Measurements from ENCODE around the gene C1QTNF5. TPM values are rescaled to one million over a fixed set of nuclear protein-coding genes. Genes with fewer than 3 reads are reported as not detected.
A peak's percentile ranks its signal among the peaks of the same experiment; 100 is the strongest.

Gene C1QTNF5
- total and polyA plus RNA-seq, 4 donors: 1.9 to 6.4 (median 3.3) TPM

- no peak overlapping the region for H3K4me3 ChIP-seq (ENCODE audit: low read depth in 1 of 3, low read length in 3 of 3)
- peaks cover 0 to 8% (median 3%) of the 10 kb centered on the region in 4 donors for H3K27me3 ChIP-seq (ENCODE audit: control insufficient read depth in 4 of 4, insufficient read depth in 4 of 4, low read length in 3 of 4)
- no peak for DNase-seq (ENCODE audit: low spot score)
- peak overlapping the region; percentile 60 to 65 for H3K27ac ChIP-seq (ENCODE audit: low read depth in 1 of 2, low read length in 2 of 2)
- no peaks in the 10 kb centered on the region for H3K36me3 ChIP-seq (ENCODE audit: control insufficient read depth in 4 of 4, insufficient read depth in 3 of 4, low read depth in 1 of 4, low read length in 3 of 4)
- H3K9me3 ChIP-seq (ENCODE audit: control insufficient read depth in 4 of 4, low read length in 3 of 4): no peaks in the 10 kb centered on the region
- TF ChIP-seq NR2F2 (IDR thresholded peaks at IDR 0.05) (peak; percentile 20), YY1 (IDR thresholded peaks at IDR 0.05) (no peak), SP1 (IDR thresholded peaks at IDR 0.05) (peak; percentile 23)
- no peak overlapping the region for H3K9ac ChIP-seq (ENCODE audit: low read depth in 1 of 2, low read length in 2 of 2)
- 67% methylated on average over 22 of the region's 22 CpGs for WGBS
- peaks cover 12 to 37% (median 25%) of the 10 kb centered on the region in 4 donors for H3K4me1 ChIP-seq (ENCODE audit: control insufficient read depth in 4 of 4, insufficient read depth in 4 of 4, low read length in 3 of 4)
Measured at GRCh38 chr11:119318240-119319135, 22.2 kb downstream of the C1QTNF5 start.

- H3K27ac ChIP-seq (ENCODE audit: low read depth in 1 of 2, low read length in 2 of 2): no peak overlapping the region
- no peaks in the 10 kb centered on the region for H3K9me3 ChIP-seq (ENCODE audit: control insufficient read depth in 4 of 4, low read length in 3 of 4)
- no peak overlapping the region for H3K9ac ChIP-seq (ENCODE audit: low read depth in 1 of 2, low read length in 2 of 2)
- TF ChIP-seq GABPA (IDR thresholded peaks at IDR 0.05 in 1 of 2, conservative IDR thresholded peaks at IDR 0.05 in 1 of 2): no peak
- TF ChIP-seq SP1 (IDR thresholded peaks at IDR 0.05): no peak
- no peak for TF ChIP-seq EGR1 (IDR thresholded peaks at IDR 0.05; ENCODE audit: low read depth in 2 of 2)
- no peak for TF ChIP-seq TAF1 (conservative IDR thresholded peaks at IDR 0.05)
- TF ChIP-seq NR2F2 (IDR thresholded peaks at IDR 0.05): no peak
- TF ChIP-seq ZBTB33 (IDR thresholded peaks at IDR 0.05): no peak
- no peaks in the 10 kb centered on the region for H3K36me3 ChIP-seq (ENCODE audit: control insufficient read depth in 4 of 4, insufficient read depth in 3 of 4, low read depth in 1 of 4, low read length in 3 of 4)
- H3K4me1 ChIP-seq (ENCODE audit: control insufficient read depth in 4 of 4, insufficient read depth in 4 of 4, low read length in 3 of 4): peaks cover 12 to 37% (median 25%) of the 10 kb centered on the region in 4 donors
- H3K27me3 ChIP-seq (ENCODE audit: control insufficient read depth in 4 of 4, insufficient read depth in 4 of 4, low read length in 3 of 4): peaks cover 0 to 8% (median 3%) of the 10 kb centered on the region in 4 donors
- WGBS: 52% methylated on average over 14 of the region's 14 CpGs
- no peak overlapping the region for H3K4me3 ChIP-seq (ENCODE audit: low read depth in 1 of 3, low read length in 3 of 3)
- DNase-seq (ENCODE audit: low spot score): no peak
Measured at GRCh38 chr11:119317592-119318239, 23.0 kb downstream of the C1QTNF5 start.

GRCh38 chr11:119316729-119317591 is 23.7 kb downstream of the C1QTNF5 start, which contains the start of gene MCAM:
Gene MCAM (minus strand): TSS chr11:119317130. CDS start chr11:119317101, 29 bp downstream.
- peaks cover 0 to 8% (median 3%) of the 10 kb centered on the region in 4 donors for H3K27me3 ChIP-seq (ENCODE audit: control insufficient read depth in 4 of 4, insufficient read depth in 4 of 4, low read length in 3 of 4)
- no peak for DNase-seq (ENCODE audit: low spot score)
- 5% methylated on average over 74 of the region's 74 CpGs for WGBS
- H3K4me1 ChIP-seq (ENCODE audit: control insufficient read depth in 4 of 4, insufficient read depth in 4 of 4, low read length in 3 of 4): peaks cover 12 to 34% (median 25%) of the 10 kb centered on the region in 4 donors
- no peaks in the 10 kb centered on the region for H3K9me3 ChIP-seq (ENCODE audit: control insufficient read depth in 4 of 4, low read length in 3 of 4)
- H3K4me3 ChIP-seq (ENCODE audit: low read depth in 1 of 3, low read length in 3 of 3): peak within 1 kb of the TSS; percentile 24 to 40 (median 26)
- no peak for TF ChIP-seq EGR1 (IDR thresholded peaks at IDR 0.05; ENCODE audit: low read depth in 2 of 2)
- no peak for TF ChIP-seq CTCF (IDR thresholded peaks at IDR 0.05; ENCODE audit: low read depth, low read length, missing input control)
- TF ChIP-seq ZBTB33 (IDR thresholded peaks at IDR 0.05): no peak
- no peak for TF ChIP-seq SP1 (IDR thresholded peaks at IDR 0.05)
- TF ChIP-seq GABPA (IDR thresholded peaks at IDR 0.05 in 1 of 2, conservative IDR thresholded peaks at IDR 0.05 in 1 of 2): no peak
- no peak for TF ChIP-seq TAF1 (conservative IDR thresholded peaks at IDR 0.05)
- no peak within 1 kb of the TSS for H3K9ac ChIP-seq (ENCODE audit: low read depth in 1 of 2, low read length in 2 of 2)
- no peaks in the 10 kb centered on the region for H3K36me3 ChIP-seq (ENCODE audit: control insufficient read depth in 4 of 4, insufficient read depth in 3 of 4, low read depth in 1 of 4, low read length in 3 of 4)
- peak within 1 kb of the TSS; percentile 31 to 33 for H3K27ac ChIP-seq (ENCODE audit: low read depth in 1 of 2, low read length in 2 of 2)
